Amniotic epithelial cell (primary cell): ENCODE measurements around the gene DTX1.

ENCODE experiments used
- DNase-seq: peaks from one replicate; pipeline ENCODE4 v3.0.0-alpha.2; 2010; ENCODE audit warnings: low read depth

Gene DTX1

DNA sequence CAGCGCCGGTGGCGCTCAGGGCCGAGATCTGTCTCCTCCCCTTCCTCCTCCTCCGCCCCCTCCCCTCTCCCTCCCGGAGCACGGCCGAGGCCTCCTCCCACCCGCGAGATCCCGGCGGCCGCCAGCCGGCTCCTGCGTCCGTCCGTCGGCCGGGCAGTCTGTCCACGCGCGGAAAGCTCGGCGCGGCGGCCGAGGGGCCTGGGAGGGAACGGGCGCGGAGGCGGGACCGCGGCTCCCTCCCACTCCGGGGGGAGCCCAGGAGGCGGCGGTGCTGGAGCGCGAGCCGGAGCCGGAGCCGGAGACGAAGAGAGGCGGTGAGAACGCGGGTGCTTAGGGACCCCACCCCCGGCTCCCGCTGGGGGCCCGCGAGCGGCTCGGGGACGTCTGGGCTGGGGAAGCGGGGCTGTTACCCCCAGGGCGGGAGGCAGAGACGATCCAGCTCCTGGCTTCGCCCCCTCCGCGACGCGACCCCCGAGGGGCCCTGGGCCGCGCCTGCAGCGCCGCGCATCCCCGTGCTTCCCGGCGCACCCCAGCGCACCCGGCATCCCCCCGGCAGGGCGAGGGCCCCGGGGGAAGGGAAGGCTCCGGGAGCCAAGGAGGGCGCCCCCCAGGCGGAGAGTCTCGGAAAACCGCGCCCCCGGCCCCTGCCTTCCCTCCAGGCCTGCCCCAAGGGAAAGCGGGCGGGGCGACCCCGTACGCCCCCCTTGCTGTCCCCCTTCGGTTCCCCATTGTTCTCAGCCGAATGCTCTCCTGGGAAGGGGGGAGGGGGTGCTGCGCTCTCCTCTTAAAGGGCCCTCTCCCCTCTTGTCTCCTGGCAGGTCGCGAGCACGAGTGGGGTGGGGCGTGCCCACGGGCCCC, at the start of gene DTX1:
Gene DTX1 (plus strand): TSS at position 100 of the 858 bp plus-strand sequence. CDS start 1,463 bp downstream, outside the sequence.
- DNase-seq: no peak

DNA sequence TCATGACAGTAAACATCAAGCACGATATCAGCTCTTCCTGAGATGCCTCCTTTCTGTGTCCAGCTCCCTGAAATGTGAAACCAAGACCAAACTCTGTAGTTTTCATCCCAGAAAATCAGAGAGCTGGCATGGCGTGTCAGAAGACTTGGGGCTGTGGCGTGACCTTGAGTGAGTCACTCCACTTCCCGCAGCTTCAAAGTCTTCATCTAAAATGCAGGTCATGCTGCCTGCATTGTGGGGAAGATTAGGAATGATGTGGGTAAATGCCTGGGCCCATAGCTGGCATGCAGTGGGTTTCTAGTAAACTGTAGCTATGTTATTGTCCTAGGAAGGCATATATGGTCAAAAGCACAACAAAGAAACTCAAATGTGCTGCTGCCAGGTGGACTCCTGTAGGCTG, 49.4 kb upstream of the DTX1 start:
- peak; percentile 60 for DNase-seq

DNA sequence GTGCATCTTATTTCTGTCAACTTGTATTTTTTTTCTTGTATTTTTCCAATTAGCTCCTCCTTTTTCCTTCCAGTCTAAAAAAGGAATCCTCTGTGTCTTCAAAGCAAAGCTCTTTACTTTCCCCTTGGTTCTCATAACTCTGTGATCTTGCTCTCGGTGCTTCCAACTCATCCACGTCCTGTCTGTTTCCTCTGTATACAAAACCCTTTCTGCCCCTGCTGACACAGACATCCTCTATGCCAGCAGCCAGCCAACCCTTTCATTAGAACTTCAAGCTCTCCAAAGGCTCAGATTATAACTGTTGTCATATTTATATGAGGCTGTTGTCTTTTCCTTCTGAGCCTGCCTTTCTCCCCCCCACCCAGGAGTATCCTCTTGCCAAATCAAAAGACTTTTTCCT, 45.8 kb upstream of the DTX1 start:
- DNase-seq: no peak

DNA sequence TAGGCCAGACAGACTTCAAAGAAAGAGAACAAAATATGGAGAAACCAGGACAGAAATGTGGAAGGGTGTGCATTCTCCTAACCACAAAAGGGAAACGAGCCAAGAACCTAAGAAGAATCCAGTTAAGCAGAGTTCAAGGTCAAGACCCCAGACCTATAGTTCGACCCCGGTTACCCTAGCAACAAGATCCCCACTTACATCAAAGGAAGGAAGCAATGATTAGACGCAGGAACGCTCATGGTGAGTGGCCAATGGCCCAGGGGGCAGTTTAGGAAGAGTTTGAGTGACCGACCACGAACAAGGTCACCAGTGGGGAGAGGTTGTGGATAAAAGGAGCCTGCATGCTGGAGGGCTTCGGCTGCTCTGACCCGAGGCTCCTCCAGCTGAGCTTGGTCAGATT, 42.0 kb upstream of the DTX1 start:
- no peak for DNase-seq

DNA sequence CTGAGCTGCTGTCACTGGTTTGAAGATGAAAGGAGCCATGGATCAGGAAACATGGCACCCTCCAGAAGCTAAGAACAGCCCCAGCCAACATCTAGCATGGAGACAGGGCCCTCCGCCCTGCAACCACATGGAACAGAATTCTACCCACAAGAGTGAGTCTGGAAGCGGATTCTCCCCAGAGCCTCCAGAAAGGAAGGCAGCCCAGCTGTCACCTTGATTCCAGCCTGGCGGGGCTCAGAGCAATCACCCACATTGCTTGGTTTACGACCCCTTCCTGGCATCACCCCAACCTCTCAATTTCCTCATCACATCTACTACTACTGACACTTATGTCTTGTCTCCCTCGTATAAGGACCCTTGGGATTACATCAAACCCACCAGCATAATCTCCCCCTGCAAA, 39.7 kb upstream of the DTX1 start:
- DNase-seq: no peak

DNA sequence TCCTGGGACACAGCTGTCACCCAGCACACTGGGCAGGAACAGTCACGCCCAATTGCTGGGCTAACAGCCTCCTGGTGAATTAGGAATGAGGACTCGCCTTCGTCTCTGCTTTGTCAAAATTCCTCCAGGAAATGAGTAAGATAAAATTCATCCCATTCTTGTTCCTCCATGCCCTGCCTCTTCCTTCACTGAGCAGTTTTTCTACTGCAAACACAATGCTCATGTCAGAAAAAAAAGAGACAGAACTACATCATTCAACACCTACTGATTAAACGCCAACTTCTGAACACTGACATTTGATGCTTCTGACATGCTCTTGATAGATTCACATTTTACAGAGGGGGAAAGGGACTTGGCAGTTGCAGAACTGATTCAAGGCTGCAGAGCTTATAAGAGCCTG, 37.5 kb upstream of the DTX1 start:
- DNase-seq: no peak

DNA sequence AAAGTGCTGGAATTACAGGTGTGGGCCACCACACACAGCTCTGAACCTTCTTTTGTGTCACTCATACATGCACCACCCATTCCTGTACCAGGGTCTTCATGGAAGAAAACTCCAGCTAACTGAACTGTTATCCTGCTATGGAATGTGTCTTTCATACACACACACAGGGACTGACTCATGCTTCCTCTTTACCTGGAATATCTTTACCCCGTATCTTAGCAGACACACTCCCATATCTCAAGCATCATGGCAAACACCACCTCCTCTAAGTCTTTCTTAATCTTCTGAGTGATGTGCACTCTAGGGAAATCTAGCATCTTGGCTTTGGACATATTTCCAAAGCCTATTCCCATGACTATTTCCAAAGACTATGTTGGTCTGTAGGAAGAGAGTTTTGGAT, 35.0 kb upstream of the DTX1 start:
- DNase-seq: no peak

DNA sequence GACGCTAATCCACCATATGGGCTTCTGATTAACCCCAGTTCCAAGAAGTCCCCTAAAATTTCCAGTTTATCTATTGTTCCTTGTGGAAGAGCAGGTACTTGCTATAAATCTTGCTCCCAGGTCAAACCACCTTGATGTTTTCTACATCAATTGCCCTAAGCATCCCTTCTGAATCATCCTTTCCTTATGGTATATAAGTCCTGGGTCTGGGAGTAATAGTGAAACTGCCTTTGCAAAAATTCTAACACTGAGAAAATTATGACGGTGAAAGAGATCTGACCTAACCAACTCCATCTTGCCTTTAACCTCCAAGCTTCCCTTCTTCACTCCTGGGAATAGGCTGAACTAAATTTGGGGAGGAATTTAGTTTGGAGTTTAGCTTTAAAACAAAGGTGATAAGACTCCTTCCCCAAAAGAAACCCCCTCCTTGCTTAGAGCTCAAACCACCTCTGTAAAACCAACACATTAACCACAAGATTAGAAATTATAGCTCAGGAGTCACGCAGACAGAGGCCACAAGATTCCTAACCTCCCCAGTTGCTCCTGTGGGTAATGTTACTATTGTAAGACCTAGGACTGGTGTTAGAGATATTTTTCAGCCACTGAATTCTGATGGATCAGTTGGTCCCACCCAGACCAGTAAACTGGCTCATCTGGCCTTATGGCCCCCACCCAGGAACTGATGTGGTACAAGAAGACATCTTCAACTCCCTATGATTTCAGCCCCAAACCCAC, 33.8 kb upstream of the DTX1 start:
- no peak for DNase-seq

DNA sequence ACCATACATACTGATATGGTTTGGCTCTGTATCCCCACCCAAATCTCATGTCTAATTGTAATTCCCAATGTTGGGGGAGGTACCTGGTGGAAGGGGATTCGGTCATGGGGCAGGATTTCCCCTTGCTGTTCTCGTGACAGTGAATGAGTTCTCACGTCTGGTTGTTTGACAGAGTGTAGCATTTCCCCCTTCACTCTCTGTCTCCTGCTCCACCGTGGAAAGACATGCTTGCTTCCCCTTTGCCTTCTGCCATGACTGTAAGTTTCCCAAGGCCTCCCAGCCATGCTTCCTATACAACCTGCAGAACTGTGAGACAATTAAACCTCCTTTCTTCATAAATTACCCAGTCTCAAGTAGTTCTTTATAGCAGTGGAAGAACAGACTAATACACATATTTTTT, 28.8 kb upstream of the DTX1 start:
- no peak for DNase-seq

DNA sequence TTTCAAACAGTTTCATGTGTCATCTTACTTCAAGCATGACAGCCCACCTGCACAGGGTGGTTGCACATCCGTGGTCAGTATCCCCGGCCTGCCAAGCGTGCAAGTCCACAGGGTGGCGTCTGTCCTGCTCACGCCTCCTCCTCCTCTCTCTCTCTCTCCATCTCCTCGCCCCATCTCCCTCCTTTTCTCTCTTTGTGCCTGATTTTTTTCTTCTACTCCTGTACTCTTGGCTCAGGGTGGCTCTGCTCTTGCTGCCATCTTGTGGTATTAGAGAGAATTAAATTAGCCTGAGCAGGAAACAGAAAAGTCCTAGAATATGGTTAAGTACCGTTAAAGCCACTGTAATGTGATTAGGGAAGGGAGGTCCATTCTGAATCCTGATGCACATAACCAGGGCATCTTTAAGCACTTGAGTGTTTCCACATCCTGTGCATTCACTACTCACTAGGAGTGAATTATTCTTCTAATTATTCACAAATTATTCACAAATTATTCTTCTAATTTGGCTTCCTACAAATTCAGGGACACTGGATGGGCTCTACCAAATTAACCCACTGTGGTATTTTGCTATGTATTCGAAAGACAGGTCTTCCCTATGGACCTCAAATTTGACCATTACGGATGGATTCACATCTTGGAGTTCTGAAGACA, 25.5 kb upstream of the DTX1 start:
- DNase-seq: peak; percentile 52

DNA sequence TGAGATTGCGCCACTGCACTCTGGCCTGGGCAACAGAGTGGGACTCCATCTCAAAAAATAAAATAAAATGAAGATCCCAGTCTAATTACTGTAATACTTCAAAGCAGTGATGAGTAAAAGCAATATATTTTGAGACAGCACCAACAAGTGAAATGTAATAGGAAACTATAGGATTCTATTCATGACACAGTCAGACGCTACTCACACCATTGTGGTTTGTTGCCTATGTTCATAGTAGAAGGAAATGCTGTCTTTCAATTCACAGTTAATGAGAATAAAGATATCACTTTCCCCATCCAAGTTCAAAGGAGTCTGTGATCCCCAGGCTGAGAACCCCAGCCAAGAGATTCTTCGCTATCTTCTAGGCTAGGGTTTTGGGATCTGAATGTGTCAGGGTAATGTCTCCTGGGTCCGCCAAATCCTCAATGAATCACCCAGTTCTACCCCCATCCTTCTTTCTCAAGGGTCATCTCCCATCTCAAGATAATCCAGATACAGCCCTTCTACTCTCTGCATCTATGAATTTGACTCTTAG, 16.6 kb upstream of the DTX1 start:
- no peak for DNase-seq

DNA sequence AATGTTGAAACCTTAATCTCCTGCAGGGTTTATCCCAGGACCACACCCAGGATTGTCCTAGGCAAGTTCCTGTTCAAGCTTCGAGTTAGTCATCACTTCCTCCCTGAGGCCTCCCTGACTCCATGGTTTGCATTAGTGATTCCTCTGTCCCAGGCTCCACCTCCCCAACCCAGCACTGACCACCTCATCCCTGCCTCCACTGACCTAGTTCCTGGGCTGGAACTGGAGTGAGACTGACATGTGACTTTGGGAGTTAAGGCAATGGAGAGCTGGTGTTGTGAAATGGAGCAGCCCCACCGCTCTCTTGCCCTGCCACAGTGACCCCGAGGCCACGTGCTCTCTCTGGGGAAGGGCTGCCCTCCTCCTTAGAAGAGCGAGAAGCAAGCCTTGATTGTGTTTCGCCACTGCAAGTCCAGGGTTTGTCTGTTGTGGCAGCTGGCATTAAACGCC, 15.8 kb upstream of the DTX1 start:
- DNase-seq: peak; percentile 96

DNA sequence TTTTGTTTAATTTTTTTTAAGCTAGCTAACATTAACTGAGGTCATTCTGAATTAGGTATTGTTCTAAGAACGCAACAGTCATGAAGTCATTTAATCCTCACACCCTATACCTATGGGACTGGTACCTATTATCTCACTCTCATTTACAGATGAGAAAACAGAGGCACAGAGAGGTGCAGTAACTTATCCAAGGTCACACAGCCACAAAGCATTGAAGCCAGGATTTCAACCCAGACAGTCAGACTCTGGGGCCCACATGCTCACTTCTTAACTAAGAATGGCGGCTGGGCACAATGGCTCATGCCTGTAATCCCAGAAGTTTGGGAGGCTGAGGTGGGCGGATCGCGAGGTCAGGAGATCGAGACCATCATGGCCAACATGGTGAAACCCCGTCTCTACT, 15.0 kb upstream of the DTX1 start:
- no peak for DNase-seq

DNA sequence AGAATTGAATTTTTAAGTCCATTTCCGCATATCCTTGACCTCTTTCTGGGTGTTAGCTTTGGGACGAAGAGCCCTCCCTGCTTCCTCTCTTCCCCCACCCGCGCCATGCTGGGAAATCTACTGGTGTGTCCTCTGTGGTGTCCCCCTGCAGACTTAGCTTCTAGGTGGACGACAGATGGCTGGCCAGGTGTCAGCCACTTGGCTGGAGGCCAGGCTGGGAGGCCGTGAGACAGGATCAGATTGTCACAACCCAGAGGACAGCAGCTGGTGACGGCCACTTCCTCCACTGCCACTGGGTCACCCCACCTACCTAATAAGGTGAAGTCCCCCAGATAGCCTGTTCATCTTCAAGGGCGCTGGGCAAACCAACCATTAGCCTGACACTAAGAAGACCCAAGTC, 13.3 kb upstream of the DTX1 start:
- no peak for DNase-seq

DNA sequence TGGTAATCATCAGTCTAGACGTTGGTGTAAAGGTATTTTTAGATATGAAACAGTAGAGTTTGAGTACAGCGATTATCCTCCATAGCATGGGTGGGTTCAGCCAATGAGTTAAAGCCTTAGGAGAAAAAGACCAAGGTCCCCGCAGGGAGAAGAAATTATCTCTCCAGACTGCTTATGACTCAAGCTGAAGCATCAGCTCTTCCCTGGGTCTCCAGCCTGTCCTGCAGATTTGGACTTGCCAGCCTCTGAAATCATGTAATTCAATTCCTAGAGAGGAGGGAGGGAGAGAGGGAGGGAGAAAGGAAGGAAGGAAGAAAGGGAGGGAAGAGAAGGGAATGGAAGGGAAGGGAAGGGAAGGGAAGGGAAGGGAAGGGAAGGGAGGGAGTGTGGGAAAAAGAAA, 12.0 kb upstream of the DTX1 start:
- no peak for DNase-seq

DNA sequence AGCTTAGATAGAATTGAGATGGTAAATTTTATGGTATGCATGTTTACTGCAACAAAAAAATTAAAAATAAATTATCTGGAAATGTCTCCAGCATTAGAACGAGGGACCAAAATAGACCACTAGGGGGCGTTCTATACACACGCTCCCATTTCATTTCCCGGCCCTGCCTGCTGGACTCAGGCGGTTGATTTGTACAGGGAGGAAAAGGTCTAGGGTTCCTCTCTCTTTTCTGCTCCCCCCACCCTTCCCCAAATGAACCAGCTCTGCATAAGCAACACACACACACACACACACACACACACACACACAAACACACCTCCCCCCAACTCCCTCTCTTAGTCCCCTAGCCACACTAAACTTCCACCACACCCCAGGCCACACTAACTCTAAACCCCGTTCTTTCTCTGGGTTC, 7.8 kb upstream of the DTX1 start:
- peak; percentile 40 for DNase-seq

DNA sequence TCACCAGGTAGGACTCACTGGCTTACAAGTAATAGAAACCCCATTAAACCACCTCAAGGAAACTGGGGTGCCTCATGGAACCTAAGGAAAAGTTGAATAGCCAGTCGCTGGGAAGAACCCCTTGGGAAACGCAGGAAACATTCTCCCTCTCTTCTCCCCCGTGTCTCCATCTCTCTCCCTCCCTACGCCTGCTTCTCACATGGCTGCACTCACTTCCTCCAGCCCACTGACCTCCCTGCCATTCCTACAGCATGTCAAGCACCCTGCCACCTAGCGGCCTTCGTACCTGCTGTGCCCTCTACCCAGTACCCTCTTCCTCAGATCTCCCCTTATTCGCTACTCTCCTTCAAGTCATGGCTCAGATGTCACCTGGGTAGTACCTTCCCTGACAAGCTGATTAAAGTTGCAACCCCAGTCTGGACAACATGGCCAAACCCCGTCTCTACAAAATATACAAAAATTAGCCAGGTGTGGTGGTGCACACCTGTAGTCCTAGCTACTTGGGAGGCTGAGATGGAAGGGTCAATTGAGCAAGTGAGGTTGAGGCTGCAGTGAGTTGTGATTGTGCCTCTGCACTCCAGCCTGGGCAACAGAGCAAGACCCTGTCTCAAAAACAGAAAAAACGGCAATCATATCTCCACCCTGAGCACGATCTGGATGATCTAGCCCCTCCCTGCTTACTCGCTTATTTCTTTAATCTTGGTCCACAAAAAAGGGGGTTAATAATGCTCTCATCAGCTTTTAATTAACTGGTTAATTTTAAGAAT, 6.4 kb upstream of the DTX1 start:
- peak; percentile 25 for DNase-seq

DNA sequence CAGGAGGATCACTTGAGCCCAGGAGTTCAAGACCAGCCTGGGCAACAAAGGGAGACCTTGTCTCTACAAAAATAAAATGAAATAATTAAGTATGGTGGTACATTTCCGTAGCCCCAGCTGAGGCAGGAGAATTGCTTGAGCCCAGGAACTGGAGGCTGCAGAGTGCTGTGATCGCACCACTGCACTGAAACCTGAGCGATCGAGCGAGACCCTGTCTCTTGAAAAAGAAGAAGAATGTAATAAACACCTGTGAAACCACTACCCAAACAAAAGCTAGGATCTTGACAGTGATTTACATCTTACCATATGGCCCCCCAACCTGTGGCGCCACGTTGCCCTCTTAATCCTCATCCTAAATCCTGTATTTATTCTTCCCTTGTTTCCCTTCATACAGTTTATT, 5.7 kb upstream of the DTX1 start:
- no peak for DNase-seq

DNA sequence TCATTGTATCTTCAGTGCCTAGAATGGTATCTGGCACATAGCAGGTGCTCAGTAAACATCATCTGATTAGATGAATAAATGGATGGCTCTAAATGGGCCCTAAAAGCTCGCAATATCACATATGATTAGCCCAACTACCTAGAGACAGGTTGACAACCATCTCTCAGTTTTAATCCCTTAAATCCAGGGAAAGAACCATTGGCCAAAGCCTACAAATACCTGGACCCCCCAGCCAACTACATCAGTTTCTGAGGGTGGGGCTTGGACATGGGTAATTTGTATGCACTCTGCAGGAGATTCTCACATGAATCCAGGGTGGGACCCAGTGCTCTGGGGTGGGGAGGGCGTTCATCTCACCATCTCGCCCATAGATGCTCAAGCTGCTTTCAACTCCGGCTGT, 4.8 kb upstream of the DTX1 start:
- DNase-seq: no peak

DNA sequence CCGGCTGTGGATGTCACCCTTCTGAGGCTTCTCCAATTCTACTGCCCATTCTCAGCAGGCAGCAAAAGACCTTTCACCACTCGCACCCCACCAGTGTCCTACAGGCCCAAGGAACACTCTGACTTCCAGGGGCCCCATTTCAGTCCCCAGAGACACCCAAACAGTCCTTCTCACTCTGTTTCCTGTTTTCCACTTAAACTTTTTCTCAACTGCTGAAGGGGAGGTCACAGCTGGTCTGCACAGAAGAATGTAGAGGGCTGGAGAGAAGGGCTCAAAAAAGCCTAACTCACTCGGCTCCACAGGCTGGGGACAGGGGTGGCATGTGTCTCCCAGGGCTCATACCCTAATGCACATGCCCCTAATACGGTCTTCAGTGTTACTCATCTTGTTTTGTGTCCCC, 4.2 kb upstream of the DTX1 start:
- DNase-seq: no peak

DNA sequence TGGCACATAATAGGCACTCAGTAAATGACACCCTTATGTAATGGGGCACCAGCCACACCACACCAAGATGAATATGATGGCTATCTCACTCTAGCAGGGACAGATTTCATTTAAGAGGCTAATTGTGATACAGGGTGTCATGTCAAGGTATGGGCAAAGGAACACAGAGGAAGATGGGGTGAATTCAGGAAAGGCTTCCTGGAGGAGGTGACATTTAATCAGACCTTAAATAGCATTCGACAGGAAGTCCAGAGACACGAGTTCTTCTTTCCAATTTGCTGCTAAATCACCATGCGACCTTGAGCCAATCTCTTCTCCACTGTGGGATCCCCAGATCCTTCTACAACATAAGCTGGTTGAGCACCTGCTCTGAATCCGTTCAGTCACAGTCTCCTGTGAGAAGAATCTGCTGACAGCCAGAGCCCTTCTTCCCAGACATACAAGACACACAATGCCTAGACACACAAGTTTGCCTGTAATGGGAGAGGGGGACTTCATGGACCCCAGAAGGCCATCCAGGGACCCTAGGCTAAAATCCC, 1.5 kb upstream of the DTX1 start:
- DNase-seq: no peak
